VCaP (cell line): Measurements from ENCODE around the gene SPINDOC.
"Not testable (repeated sequence)": the region's sequence is repeated elsewhere in the genome, so short reads cannot be mapped to it uniquely, and the experiment has no call there.

Experiments used
- H3K27ac ChIP-seq: fragments of 450-650 bp; 2 replicates; pipeline ENCODE4 v1.5.1; 2017
- TF ChIP-seq, protein P1 (sequence below): fragments of 450-650 bp; conservative IDR thresholded peaks from 2 replicates; pipeline ENCODE4 v1.5.1; 2017; ENCODE audit warnings: mild to moderate bottlenecking, moderate library complexity

SPINDOC gene

DNA sequence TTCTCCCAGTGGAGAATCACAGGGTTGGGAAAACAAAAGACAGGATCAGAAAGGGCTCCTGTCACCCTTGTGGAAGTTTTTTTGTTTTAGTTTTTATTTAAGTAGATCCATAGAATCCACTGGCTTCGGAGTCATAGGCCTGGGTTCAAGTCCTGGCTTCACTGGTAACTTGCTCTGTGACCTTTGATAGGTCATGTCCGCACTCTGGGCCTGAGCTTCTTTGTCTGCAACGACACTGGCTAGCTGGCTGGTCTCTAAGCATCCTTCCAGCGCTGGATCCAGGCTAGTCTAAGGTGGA, 46.0 kb upstream of the SPINDOC start:
- TF ChIP-seq, protein P1, sequence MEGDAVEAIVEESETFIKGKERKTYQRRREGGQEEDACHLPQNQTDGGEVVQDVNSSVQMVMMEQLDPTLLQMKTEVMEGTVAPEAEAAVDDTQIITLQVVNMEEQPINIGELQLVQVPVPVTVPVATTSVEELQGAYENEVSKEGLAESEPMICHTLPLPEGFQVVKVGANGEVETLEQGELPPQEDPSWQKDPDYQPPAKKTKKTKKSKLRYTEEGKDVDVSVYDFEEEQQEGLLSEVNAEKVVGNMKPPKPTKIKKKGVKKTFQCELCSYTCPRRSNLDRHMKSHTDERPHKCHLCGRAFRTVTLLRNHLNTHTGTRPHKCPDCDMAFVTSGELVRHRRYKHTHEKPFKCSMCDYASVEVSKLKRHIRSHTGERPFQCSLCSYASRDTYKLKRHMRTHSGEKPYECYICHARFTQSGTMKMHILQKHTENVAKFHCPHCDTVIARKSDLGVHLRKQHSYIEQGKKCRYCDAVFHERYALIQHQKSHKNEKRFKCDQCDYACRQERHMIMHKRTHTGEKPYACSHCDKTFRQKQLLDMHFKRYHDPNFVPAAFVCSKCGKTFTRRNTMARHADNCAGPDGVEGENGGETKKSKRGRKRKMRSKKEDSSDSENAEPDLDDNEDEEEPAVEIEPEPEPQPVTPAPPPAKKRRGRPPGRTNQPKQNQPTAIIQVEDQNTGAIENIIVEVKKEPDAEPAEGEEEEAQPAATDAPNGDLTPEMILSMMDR, result no peak
- peak overlapping the region; percentile 83 for H3K27ac ChIP-seq

DNA sequence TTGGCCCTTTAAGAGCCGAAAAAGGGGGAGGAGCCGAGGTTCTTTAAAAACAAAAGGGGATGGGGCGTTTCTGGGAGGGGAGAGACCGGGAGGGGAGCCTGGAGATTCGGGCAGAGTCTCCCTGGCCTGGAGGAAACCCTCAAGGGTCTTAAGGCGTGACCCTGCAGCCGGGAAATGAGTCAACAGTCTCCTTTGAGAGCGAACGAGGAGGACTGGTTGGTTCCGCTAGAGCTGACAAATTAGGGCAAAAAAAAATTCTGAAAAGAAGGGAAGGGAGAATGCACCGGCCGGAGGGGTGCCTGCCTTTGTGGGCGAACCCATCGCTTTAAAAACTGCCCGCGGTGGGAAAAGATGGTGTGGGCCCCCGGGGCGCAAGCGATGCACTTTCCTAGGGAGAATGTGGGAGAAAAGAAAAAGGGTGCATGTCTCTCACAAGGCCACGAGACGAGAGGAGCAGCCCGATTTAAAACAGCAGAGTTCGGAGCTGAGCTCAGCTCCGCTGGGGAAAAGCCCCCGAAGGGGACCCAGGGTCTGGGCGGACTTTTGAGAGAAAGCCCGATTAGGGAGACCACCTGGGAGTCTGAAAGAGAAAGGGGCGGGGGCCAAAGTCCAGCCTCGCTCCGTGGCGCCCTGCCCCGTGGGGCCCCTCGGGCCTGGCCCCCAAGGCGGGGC, 45.6 kb upstream of the SPINDOC start:
- TF ChIP-seq, protein P1, result no peak
- peak overlapping the region; percentile 83 for H3K27ac ChIP-seq

DNA sequence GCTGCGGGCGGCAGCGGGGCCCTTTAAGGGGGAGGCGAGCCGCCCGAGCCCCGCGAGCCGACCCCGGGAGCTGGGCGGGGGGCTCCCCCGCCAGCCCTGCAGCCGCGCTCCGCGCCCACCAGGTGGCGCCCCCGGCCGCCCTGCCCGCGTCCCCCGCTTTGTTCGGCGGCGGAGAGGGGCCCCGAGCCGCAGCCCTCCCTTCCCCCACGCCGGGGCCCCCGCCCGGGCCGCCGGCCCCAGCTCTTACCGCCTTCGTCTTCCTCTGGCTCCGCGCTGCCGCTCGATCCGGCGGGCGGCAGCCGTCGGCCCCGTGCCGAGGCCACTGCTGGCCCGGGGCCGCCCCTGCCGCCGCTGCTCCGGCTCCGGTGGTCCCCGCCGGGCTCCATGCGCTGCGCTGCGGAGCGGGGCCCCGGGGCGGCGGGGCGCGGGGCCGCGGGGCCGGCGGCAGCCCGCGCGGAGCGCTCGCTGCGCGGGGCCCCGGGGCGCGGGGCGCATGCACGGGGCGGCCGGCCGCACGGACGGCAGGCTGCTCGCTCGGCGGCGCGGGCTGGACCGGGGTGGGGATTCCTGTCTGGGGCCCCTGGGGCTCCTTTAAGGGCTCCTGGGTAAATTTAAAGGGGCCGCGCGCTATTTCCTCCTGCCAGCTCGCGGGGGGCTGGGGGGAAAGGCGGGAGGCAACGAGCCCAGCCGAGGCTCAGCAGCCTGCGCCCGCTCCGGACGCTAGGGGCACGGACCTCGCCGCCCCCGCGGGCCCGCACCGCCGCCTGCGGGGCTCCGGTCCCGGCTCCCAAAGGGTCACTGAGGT, 44.8 kb upstream of the SPINDOC start, which contains the start of gene ZFTA:
TSS of gene ZFTA (minus strand) at position 539 of the 805 bp plus-strand sequence. CDS start at position 386, 153 bp downstream.
- H3K27ac ChIP-seq, result peak within 1 kb of the TSS; percentile 83

DNA sequence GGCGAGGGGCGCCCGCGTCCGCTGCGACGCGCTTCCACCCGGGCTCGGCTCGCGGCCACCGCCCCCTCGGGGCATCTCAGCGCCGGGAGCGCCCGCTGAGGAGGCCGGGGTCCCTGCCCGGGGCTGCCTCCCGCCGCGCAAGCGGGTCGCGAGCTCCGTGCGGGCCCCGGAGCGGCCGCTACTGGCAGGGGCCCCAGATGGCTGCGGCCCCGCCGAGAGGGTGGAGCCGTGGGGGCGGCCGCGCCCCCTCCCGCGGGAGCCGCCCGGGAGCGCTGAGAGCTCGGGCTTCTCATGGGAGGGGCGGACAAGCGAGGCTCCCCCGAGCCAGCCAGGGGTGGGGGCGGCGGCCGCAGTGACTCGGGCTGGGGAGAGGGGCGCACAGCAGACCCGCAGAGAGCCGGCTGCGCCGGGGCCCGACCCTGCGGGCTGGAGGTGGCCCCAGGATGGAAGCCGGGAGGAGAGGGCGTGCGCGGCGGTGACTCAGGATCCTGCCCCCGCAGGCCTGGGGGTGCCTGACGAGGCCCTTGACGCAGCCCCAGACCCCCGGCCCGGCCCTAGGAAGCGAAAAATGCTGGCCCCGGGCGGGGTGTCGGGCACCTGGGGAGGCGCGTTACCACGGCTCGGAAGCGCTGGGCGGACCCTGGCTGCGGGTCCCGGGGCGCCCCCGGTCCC, 44.1 kb upstream of the SPINDOC start:
- TF ChIP-seq, protein P1, result no peak

More for the DNA sequence above, 44.8 kb upstream of the SPINDOC start, which contains the start of gene ZFTA:
- TF ChIP-seq, protein P1, result peak; percentile 100

DNA sequence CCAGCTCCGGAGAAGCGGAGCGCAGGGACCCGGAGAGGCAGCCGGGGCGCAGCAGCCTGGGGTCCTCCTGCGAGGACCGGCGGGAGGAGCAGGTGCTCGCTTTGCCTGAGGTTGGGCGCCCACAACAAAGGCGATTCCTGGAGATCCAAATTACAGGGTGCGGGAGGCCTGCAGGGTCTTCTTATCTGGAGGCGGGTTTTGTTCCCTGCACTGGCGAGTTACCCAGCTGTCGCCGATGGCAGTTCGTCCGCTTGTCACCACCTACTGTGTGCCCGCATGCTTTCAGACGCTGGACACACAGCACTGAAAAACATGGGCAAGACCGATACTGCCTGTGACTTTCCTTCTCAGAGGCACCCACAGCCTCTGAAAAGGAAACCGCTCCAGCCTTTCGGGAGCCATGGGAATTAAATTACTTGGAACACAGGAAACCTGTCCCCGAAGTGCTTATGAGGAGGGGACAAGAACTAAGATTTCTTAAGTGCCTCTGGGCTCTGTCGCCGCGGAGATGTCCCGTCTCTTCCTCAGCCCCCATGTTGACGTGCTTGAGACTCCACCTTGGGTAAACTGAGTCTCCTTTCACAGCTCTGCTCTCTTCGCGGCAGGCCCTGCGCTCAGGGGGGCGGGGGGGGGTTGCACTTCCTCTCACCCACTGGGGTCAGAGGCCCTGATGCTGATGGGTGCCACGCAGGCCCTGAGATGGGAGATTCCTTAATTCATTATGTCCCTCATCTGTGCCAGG, 43.4 kb upstream of the SPINDOC start:
- TF ChIP-seq, protein P1, result no peak
- no peak overlapping the region for H3K27ac ChIP-seq

More for the DNA sequence above, 44.1 kb upstream of the SPINDOC start:
- peak overlapping the region; percentile 83; the same call in 1 of the 2 replicates for H3K27ac ChIP-seq

DNA sequence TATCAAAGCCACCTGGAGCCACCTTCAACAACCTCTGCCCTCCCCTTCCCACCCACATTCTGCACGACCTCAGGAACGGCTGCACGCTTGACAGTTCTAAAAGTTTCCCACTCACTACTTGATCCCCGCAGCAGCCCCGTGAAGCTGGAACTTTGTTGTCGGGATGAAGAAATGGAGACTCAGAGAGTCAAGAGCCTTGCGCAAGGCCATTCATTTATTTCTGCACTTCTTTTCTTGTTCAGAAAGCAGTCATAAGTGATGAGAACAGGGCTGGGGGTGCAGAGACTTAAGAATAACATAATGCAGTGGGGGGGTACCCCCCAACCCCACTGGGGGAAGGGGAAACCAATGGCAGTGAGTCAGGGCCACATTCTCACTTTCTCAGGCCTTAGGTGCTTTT, 42.5 kb upstream of the SPINDOC start:
- TF ChIP-seq, protein P1, result no peak
- H3K27ac ChIP-seq, result no peak overlapping the region

DNA sequence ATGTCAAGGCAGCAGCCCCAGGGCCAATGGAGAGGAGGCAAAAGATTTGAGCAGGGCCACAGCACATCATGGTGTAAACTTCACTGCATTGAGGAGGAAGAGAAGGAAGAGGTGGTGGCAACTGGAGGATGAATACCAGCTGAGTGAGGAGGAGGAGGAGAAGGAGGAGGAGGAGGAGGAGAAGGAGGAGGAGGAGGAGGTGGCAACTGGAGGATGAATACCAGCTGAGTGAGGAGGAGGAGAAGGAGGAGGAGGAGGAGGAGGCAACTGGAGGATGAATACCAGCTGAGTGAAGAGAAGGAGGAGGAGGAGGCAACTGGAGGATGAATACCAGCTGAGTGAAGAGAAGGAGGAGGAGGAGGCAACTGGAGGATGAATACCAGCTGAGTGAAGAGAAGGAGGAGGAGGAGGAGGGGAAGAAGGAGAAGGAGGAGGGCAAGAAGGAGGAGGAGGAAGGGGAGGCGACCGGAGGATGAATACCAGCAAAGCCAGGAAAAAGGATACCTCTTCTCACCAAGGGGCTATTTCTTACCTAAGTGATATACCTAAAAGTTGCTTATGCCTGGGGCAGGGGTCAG, 41.4 kb upstream of the SPINDOC start:
- not testable (repeated sequence) for H3K27ac ChIP-seq
